HG02840 (cell line): ENCODE data around the gene KCNJ2.

Experiments used
- ATAC-seq: cut with Tn5 transposase; IDR thresholded peaks from one replicate; pipeline ENCODE4 v1.9.1; 2021; ENCODE audit warnings: mild to moderate bottlenecking, moderate library complexity, moderate number of reproducible peaks; ENCODE audit not compliant: unreplicated experiment, low FRiP score

KCNJ2 gene

DNA sequence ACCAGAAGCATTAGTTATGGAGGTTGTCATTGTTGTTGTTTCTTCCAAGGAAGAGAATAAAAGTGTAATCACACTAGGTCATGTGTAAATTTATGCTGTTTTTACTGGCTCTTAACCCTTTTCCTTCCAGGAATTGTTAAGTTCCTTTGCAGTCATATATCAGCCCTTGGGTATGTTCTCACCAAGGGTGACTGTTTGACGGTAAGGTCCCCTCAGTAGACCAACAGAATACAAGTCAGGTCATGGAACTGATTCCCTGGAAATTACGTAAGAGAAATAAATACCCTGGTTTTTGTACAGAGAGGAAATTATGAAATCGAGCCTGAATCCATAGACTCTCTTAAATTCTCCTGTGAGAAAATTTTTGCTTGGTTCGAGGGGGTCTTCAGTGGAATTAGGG is 11.2 kb upstream of the KCNJ2 start:
- ATAC-seq = no peak

DNA sequence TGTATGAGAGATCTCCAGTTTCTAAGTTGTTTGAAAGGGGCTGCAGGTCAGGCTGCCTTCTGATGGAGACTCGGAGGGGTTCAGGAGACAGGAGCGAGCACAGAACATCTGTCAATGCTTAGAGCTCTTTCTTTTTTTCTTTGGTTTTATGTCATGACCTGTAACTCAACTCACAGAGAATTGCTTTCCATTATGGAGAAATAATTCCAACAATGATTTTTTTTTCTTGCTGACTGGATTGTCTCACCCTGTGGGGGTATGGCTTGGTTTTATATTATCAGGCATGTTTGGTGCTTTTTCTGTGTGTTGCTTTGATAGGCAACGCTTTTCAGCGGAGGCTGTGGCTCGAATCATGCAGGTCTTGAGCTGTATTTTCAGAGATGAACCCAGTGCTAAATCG is 10.7 kb upstream of the KCNJ2 start:
- ATAC-seq = no peak

DNA sequence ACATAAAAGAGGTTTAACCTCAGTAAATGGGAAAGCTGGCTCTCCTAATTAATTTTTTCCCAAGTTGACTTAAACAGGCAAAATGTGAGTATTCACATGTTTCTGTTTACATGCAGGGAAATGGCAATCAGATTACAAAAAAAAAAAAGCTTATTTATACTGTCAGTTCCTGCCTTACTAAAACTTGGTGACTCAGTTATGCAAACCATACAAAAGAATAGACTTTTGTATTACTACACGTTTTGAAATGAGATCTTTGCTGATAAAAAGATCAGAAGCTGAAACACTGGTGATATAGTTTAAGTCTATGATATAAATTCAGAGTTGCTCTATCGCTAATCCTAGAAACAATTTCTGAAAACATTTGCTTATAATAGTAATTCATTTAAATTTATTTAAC is 9.4 kb upstream of the KCNJ2 start:
- ATAC-seq = no peak

DNA sequence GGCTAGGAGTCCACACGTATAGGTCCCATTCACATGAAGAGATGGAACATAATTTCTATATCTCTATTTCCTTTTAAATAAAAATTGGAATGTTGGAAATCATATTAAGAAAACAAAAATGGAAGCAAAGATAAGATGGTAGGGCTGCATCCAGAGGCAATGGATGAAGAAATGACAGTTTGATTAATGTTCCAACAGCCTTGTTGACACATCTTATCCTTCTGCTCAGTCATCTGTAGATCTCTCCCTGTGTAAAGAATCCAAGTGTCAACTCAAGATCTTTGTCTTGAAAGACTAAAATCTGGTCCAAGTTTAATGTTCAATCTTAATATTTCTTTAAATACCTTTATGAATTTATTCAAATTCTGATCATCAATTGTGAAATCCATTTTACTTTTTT is 7.8 kb upstream of the KCNJ2 start:
- ATAC-seq = no peak

DNA sequence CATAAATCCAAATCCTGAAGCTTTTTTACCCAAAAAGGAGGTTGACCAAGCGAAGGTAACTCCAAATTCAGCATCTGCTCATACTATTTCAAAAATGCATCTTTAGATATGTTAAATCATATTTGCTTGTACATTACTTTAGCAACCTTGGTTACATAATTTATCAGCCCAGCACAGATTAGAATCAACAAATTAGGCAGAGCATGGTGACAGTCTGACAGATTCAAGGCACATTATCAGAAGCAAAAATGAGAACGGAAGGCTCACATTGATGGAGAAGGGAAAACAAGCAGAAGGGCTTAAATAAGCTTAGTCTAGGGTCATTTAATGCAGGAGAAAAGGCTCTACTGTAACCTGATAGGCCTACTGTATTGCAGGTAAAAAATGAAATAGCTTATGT is 3.9 kb upstream of the KCNJ2 start:
- ATAC-seq = no peak

DNA sequence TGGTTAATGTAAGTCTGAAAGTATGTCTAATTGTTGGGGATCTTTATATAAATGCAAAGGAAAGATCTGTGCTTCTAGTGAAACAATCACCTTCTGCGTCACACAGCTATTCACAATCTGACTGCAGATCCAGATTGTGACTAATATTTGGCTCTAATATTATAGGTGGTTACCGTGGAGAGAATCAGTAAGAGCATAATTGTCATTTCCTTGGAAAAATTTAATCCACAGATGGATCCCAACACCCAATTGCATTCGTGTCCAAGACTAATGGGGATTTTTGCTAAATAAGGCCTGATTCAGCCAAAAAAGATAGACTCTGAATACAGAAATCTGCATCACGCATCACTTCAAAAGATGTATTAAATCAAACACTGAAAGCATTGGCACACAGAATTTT is 2.7 kb upstream of the KCNJ2 start:
- ATAC-seq = no peak

DNA sequence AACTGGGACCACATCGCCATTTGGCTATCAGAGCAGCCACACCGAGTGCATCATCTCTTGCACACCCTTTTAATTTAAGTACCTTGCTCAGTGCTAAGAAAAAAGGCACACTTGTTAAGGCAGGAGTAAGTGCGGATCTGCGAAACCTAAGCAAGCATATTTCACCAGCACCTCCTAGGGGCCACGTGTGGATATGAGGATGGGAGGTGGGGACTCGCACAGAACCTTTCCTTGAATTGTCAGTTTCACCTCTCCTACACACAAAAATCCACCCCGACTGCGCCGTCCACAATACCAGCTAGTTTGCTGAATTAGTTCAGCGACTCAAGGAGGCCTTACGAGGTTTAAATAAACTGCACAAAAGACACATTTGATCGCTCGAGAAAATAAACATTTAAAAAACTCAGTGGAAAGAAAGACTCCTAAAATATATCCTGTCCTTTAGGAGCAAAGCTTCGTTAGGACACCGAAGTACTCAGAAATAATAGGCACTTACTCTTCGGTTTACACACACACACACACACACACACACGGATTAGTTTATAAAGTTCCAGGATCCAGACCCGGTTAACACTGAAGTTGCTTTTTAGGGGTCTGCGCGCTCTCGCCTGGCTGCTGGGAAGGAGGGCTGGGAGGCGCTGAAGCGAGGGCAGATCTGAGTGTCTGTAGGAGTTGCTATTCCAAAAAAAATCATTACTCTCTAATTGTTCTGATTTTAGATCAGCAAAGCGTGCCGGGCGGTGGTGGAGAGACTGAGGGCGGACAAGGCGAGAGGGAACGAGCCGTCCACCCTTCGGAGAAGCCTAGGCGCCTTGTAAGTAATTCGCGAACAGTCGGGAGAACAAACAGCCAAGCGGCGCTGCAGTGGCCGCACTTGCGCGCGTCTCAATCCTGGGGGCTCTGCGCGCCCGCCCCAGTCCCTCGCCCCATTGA is 1.0 kb upstream of the KCNJ2 start:
- ATAC-seq = no peak

DNA sequence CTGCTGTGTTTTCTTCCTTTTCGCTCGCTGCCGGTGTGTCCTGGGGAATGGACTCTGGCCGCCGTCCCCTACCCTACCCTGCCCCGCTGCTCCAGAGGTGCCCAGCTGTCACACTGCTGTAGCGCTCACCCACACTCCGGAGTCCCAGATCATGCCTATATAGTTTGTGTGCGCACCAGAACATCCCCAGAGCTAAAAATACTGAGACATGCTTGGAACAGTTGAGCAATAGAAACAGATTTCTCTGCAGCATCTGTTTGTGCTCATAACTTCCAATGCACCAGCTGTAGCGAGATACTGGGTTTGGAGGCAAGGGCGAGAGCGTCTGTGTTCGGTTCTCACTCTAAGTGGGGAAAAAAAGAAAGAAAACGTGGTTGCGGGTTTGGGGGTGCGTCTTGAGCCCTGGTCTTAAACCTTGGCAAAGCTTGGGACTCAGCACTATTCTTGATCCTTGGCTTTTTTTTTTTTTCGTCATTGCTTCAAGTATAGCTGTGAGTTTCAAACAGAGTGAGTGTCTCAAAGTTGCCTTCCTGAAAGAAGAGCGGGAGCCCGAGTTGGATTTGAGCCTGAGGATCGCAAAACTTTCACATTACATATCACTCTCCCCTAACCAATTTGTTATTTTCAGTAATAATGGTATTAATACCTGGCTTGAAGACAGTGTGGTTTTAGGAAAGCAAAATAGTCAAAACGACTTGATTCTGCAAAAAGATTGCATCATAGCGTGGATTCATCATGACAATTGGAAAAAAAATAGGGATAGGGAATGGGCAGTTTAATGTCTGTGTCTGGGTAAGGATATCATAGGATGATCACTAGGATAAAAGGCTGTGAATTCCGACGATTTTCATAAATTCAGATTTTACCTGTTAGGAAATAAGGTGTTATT is 621 bp downstream of the KCNJ2 start:
- ATAC-seq = no peak

DNA sequence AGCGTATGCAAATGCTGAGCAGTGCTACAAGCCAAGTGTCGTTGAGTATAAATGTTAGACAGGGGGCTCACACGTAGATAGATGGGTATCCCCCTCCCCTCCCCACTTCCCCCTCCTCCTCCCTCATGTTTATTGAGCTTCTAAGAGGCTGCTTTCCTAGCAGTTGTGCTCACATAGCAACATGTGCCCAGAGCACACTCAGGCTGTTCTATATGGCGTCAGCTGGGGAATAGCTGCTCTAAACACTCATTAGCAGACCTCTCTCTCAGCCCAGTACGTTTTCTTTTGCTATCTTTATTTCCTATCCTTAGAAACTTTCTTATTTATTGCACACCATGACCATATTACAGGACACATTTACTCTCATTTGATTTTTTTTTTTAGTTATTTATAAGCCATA is 1.8 kb downstream of the KCNJ2 start:
- no peak for ATAC-seq

DNA sequence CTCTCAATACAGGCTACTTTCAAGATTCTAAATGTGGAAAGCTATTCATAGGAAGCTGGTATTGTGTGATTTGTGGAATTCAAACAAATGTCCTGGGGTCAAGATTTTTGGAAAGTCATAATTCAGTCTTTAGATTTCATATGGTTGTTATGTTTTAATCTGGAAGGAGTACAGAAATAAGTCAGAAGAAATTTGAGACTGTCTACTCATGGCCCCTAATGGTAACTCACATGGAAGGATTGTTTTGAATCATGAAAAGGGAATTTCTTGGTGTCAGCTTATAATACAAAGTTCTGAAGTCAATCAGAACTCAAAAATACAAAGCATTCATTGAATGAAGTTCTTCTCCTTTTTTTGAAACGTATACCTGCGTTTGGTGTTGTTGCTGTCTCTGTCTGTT is 3.1 kb downstream of the KCNJ2 start:
- no peak for ATAC-seq

DNA sequence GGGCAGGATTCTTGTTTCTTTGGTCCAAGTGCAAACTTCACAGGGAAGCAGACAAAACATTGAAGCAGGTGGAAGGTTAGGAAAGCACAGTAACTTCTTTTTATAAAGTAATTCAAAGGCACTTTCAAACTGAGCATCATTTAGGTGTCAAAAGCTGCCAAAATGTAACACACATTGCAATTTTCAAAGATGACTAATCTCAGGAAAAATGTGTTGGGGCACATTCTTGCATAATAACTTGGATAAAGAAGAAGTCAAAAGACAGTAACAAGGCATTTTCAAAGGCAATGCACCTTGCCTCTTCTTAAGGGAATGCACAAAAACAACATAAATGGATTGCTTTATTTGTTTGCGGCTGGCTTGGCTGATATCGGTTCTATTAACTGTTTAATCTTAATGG is 3.6 kb downstream of the KCNJ2 start:
- no peak for ATAC-seq

DNA sequence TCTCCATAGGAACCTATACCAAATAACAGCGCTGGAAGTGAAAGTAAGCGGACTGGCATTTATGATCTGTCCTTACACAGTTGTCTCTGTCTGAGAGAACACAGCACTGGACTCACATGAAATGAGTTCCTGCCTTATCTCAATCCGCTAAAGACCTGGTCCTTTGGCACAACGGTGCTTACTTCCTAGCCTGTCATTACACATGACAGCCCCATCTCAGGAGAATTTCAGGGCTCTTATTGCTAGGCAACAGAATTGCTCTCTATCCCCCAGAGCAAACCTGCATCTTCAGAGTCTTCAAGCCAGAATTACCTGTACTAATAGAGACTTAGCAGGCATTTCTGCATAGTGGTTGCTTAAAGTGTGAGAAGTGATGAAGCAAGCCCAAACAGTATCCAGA is 4.3 kb downstream of the KCNJ2 start:
- ATAC-seq = no peak

DNA sequence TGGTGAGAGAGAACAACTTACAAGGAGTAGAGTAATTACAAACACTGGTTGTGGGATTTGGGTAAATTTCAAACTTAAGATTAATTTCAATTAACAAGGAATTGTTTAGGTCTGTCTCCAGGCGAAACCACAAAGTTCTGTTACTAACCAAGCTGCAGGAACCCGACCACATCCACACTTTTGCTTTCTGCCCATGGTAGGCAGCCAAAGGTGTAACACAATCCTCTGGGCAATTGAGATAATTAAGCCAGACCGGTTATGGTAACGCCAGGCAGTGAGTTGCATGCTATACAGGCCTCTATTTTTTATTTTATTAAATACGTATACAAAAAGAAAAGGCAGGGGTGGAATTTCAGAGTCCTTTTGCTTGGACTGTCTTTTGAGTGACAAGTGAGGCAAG is 12.0 kb downstream of the KCNJ2 start:
- ATAC-seq = no peak

DNA sequence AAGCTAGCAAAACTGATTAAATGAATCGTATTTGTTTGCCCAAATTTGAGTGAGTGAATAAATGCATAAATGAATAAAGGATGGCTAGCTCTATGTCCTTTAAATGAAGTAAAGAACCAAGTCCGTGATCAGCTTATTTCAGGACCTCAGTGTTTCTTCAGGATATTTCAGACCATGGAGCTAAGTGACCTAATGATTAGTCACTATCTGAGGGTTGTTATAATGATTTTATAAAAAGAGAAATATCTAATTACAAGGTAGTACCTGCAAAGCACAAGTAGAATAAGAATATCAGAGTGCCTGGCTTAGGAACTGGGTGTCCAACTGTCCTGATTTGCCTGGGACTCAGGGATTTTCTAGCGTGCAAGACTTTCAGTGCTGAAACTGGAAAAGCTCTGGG is 12.5 kb downstream of the KCNJ2 start:
- no peak for ATAC-seq

DNA sequence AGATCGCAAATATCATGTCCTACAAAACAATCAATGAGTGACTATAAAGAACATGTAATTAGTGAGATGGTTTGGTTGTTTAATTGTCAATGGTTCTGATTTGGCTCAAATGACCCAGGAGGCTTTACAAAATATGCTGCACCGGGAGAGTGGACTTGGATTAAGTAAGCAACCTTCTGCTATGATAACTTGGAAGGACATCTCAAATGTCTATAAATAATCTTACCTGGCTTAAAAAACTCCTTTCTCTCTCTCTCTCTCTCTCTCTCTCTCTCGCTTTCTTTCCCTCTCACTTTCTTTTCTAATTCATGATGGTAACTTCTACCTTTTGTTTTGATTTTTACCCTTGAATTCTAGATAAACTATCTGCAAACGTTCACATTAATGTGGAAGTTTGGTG is 14.2 kb downstream of the KCNJ2 start:
- no peak for ATAC-seq

DNA sequence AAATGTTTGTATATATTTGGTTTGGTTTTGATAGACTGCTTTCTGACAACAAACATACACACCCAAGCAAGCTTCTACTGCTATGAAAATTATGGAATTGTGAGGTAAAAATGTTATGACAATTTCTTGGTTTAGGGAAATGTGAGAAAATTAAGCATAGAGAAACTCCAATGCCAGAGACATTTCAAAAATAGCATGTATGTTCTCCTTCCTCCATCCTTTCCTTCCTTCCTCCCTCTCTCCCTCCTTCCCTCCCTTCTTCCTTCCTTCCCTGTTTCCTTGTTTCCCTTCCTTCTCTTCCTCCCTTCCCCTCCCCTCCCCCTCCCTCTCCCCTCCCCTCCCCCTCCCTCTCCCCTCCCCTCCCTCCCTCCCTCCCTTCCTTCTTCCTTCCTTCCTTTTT is 14.9 kb downstream of the KCNJ2 start:
- ATAC-seq = no peak

DNA sequence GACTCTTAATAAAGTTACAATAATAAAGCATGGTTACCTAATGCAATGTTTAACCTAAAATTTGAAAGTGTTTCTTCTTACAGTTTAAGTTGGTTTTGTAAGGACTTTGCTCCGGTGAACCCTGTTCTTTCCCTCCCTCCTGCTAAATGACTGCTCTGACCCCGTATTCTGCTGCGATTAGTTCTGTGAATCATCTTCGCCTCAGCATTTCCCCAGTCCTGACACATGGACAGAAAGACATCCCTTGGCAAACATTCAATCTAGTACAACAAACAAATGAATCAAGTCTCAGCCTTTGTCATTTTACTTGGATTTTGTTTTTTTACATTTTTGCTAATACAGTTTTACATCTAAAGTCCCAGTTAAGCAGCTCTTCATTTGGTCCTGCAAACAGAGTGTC is 15.4 kb downstream of the KCNJ2 start:
- ATAC-seq = no peak

DNA sequence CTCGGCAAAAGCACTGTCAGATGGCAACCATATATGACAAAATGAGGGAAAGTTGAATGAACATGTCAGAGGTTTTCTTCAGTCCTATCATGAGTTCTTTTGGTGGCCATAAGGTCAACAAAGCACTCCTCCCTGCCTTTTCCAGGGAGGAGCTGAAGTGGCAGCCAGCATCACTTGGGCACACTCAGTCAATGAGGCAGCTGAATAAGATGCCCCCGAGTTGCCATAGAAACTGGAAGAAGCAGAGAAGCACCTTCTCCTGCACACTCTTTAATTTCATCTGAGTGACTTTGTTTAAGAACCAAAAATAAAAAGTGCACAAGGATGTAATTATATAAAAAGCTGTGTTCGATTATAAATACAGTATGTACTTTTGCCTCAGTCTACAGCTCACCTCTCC is 16.0 kb downstream of the KCNJ2 start:
- no peak for ATAC-seq

DNA sequence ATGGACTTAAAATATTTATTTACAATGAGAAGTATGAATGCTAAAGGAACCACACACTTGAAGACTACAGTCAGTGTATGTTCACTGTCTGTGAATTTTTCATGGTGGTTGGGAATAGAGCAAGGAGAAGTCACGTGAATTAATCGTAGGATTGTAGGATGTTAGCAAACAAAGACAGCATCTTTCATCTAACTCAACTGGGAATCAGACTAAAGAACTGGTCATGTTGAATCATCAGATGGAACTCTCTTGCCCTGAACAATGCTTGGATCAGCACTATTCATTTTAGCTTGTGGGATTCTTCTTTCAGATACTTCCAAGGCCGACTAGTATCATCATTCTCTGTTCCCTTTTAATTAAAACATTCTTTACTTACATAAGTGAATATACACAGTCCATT is 18.1 kb downstream of the KCNJ2 start:
- ATAC-seq = no peak

DNA sequence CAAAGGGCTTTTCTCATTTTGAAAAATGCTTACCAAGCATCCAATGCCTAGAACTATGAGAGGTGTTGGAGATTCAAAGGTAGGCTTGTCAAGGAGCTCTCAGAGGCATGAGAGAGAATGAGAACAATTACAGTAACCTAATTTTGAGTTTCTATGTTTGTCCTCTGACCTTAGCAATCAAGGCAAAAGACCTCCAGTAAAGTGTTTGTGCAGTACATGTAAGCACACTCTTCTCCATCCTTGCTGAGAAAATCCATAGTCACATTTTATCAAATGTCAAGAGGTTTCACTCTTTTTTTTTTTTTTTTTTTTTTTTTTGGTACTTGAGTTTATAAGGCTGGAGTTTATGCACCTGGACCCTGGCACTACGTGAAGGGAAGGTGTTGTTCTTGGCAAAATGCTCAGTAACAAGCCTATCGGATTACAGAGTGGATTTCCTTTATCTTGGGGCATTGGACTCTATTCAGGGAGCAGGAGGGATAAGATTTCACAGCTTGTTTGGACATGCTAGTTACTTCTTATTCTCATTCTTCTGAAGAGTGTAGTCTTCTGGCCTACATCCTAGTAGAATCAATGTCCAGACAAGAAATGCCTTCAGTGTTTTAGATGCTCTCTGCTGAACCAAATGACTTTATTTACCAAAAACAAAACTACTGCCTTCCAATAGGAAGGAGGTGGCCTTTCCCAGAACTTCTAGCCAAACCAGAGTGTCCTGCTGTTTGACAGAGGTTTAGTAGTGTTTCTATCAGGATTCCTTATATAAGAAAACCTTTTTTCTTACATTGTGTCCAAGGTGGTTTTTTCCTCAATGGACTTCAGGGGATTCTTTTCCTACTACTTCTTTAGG is 21.9 kb downstream of the KCNJ2 start:
- no peak for ATAC-seq

DNA sequence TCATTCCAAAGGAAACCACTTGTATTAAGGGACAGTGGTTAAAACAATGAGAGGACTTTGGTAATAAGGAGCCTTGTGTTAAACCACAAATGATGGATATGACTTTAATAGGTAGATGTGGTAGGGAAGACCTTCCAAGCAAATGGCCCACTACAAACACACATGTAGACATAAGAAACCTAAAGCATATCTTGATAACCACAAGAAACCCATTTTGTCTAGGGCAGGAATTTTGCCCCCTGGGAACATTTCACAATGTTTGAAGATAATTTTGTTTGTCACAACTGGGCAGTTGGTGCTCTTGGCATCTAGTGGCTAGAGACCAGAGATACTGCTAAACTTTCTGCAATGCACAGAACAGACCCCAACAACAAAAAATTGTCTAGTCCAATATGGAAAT is 25.8 kb downstream of the KCNJ2 start:
- no peak for ATAC-seq
